ENCODE data around the gene RREB1. TPM values are rescaled to one million over a fixed set of nuclear protein-coding genes. Genes with fewer than 3 reads are reported as not detected.

RREB1 gene
- total and polyA plus RNA-seq, 5 donors: 7.8 to 40.4 (median 37.0) TPM

DNA sequence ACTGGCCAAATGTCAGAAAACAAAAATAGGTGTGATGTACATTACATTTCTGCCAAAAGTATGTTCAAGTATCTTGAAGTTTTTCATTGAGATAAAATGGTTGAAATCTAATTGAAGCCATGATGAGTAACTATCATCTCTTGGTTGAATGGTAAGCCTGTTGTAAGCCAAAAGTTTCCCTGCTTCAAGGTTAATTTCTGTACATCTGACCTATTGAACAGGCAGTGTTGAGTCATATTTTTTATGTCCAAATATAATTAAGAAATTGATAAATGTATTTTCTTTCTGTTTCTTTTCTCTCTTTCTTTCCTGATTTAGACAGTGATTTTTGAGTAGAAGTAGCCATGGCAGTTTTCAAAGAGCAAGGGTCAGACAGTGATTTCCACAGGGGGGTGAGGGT is 4.4 kb downstream of the RREB1 start:
- intact Hi-C loops (cut with DNase I): loop anchor here in 2 of 4 donors (10.0 kb wide), 2 partner anchors 123 to 133 kb away; no protein-coding TSS in a partner anchor
- H3K4me3 ChIP-seq (ENCODE audit: low read length): no peak overlapping the region
- ATAC-seq (no peak), DNase-seq (no peak)
- H3K27me3 ChIP-seq (ENCODE audit: control insufficient read depth, insufficient read depth): no peaks in the 10 kb centered on the region
- peaks cover 14% of the 10 kb centered on the region for H3K4me1 ChIP-seq (ENCODE audit: control insufficient read depth, insufficient read depth, low read length)
- H3K9me3 ChIP-seq (ENCODE audit: control insufficient read depth, low read length): no peaks in the 10 kb centered on the region
- H3K27ac ChIP-seq (ENCODE audit: low read length): peak overlapping the region; percentile 1

- Histone ChIP-seq H3K4me1 (ENCODE audit: control insufficient read depth, insufficient read depth, low read length) (peaks cover 14% of the 10 kb centered on the region), H3K4me3 (ENCODE audit: low read length) (no peak overlapping the region), H3K9me3 (ENCODE audit: control insufficient read depth, low read length) (no peaks in the 10 kb centered on the region), H3K27me3 (ENCODE audit: control insufficient read depth, insufficient read depth) (no peaks in the 10 kb centered on the region), H3K27ac (ENCODE audit: low read length) (peak overlapping the region; percentile 4)
- ATAC-seq (no peak), DNase-seq (peak in 2 of 3 donors; percentile 65 to 68)
- intact Hi-C loops (cut with DNase I): loop anchor here in 2 of 4 donors (10.0 kb wide), 2 partner anchors 122 to 132 kb away; no protein-coding TSS in a partner anchor
- WGBS: 38% methylated on average over 15 of the region's 15 CpGs
Observed at GRCh38 chr6:7112741-7113313, 5.1 kb downstream of the RREB1 start.

DNA sequence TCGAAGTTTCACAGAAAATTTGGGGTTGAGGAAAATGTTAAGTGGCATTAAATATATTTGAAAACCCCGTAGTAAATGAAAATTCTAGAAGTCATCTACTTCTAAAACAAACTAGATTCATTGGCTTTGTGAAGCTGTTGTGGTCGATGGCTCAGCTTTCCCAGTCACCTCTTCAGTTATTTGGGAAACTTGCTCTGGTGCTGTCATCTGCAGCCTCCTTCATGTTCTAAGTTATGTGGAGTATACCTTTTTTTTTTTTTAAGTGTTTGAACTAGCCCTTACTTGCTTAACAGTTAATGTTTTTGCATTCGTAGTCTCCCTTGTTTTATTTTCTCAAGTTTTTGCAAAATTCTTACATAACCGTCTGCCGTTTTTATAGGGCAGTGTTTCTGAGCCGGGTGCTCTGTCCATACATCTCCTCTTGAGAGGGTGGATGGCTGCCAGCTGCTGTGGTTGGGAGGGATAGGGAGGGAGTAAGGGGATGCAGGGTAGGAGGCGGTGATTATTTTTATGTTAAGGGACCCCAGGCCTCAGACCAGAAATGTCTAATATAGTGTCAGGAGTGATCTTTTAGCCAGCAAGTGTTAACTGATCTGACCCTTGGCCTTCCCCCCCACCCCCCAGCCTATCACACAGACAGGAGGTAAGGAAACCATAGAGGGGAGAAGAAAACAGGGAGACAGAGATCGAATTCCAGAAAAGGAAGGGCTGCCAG is 7.1 kb downstream of the RREB1 start:
- Histone ChIP-seq H3K4me1 (ENCODE audit: control insufficient read depth, insufficient read depth, low read length) (peaks cover 18% of the 10 kb centered on the region), H3K27me3 (ENCODE audit: control insufficient read depth, insufficient read depth) (no peaks in the 10 kb centered on the region), H3K9me3 (ENCODE audit: control insufficient read depth, low read length) (no peaks in the 10 kb centered on the region), H3K4me3 (ENCODE audit: low read length) (no peak overlapping the region), H3K27ac (ENCODE audit: low read length) (no peak overlapping the region)
- DNase-seq: no peak
- WGBS: 62% methylated on average over 9 of the region's 9 CpGs
- no peak for ATAC-seq
- intact Hi-C loops (cut with DNase I): loop anchor here in 2 of 4 donors (10.0 kb wide), 2 partner anchors 120 to 130 kb away; no protein-coding TSS in a partner anchor

DNA sequence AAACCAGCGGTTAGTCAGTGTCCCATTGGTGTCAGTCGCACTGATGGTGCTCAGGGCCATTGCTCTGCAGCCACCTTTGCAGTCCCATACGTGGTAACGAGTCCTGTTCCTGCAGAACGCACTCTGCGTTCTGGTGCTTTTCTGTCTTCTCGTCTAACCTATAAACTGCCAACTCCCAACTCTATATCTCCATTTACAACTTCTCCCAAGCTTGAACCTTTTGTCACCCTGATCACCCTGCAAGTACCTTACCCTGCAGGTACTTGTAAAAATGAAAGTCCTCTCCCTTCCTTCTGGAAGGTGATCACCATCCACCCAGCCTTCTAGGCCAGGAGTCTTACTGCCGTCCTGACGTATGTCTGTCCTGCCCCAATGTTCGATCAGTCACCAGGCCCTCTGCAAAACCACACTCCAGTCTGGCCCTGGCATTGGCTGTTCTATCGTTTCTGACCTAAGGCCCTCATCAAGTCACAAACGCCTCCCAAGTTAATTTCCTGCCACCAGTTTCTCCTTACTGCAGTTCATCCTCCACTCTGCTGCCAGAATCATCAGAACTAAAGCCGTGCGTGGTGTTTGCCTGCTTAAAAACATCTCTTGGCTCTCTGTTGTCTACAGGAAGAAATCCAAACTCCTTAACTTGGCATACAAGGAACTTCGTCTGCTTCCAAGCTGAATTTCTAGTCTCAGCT is 7.9 kb downstream of the RREB1 start:
- Histone ChIP-seq H3K4me1 (ENCODE audit: control insufficient read depth, insufficient read depth, low read length) (peaks cover 18% of the 10 kb centered on the region), H3K9me3 (ENCODE audit: control insufficient read depth, low read length) (no peaks in the 10 kb centered on the region), H3K4me3 (ENCODE audit: low read length) (no peak overlapping the region), H3K27me3 (ENCODE audit: control insufficient read depth, insufficient read depth) (no peaks in the 10 kb centered on the region), H3K27ac (ENCODE audit: low read length) (peak overlapping the region; percentile 29)
- intact Hi-C loops (cut with DNase I): loop anchor here in 2 of 4 donors (10.0 kb wide), 2 partner anchors 119 to 129 kb away; no protein-coding TSS in a partner anchor
- peak; percentile 17 to 43 for ATAC-seq
- WGBS: 47% methylated on average over 15 of the region's 15 CpGs
- DNase-seq: no peak

DNA sequence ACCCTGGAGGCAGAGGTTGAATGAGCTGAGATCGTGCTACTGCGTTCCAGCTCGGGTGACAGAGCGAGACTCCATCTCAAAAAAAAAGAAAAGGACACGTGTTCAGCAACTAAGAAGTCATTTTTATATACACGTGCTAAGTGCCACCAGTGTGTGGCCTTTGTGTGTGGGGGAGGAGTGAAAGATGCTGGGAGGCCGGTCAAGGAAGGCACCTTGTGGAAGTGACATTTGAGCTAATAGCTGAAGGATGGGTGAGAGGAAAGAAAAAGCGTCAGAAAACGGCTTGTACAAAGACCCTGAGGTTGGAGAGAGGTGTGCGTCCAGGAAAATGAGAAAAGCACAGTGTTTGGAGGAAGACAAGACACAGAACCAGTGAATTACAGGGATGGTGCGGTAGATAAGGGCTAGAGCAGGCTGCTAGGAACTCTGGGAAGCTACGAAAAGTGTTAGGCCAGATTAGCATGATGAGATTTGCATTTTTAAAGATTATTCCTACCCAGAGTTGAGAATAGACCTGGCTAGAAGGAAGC is 11.6 kb downstream of the RREB1 start:
- intact Hi-C loops (cut with DNase I): loop anchor here in 2 of 4 donors (10.0 kb wide), 2 partner anchors 115 to 125 kb away; no protein-coding TSS in a partner anchor
- ATAC-seq (no peak), DNase-seq (no peak)
- Histone ChIP-seq H3K4me1 (ENCODE audit: control insufficient read depth, insufficient read depth, low read length) (peaks cover 22% of the 10 kb centered on the region), H3K27me3 (ENCODE audit: control insufficient read depth, insufficient read depth) (no peaks in the 10 kb centered on the region), H3K4me3 (ENCODE audit: low read length) (no peak overlapping the region), H3K9me3 (ENCODE audit: control insufficient read depth, low read length) (no peaks in the 10 kb centered on the region), H3K27ac (ENCODE audit: low read length) (peak overlapping the region; percentile 26)
- 70% methylated on average over 12 of the region's 12 CpGs for WGBS

GRCh38 chr6:7121700-7122241 is 14.0 kb downstream of the RREB1 start:
- no peaks in the 10 kb centered on the region for H3K9me3 ChIP-seq (ENCODE audit: control insufficient read depth, low read length)
- WGBS: 80% methylated on average over 7 of the region's 7 CpGs
- no peak overlapping the region for H3K27ac ChIP-seq (ENCODE audit: low read length)
- ATAC-seq (no peak), DNase-seq (no peak)
- intact Hi-C loops (cut with DNase I): no loop called here
- H3K27me3 ChIP-seq (ENCODE audit: control insufficient read depth, insufficient read depth): no peaks in the 10 kb centered on the region
- peaks cover 13% of the 10 kb centered on the region for H3K4me1 ChIP-seq (ENCODE audit: control insufficient read depth, insufficient read depth, low read length)
- no peak overlapping the region for H3K4me3 ChIP-seq (ENCODE audit: low read length)

GRCh38 chr6:7122684-7123083 is 14.9 kb downstream of the RREB1 start:
- 96% methylated on average over 3 of the region's 3 CpGs for WGBS
- Histone ChIP-seq H3K4me1 (ENCODE audit: control insufficient read depth, insufficient read depth, low read length) (peaks cover 13% of the 10 kb centered on the region), H3K9me3 (ENCODE audit: control insufficient read depth, low read length) (no peaks in the 10 kb centered on the region), H3K4me3 (ENCODE audit: low read length) (no peak overlapping the region), H3K27ac (ENCODE audit: low read length) (no peak overlapping the region), H3K27me3 (ENCODE audit: control insufficient read depth, insufficient read depth) (no peaks in the 10 kb centered on the region)
- DNase-seq (no peak), ATAC-seq (no peak)
- intact Hi-C loops (cut with DNase I): no loop called here

DNA sequence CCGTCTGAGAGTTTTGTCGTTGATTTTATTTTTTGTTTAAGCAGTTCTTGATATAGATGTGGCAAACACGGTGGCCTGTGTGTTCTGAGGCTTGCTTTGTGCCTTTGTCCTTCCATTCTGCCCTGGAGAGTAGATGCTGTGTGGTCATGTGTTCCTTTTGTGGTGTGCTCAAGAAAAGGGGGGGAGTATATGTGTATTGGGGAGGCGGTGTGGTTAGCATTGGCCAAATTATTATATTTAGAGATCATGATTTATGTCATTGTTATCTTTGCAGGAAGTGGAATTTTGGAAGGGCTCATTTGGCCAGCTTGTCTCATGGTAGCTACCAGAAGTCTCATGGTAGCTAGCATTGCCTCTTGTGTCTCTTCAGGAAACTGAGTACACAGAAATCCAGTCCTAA is 16.4 kb downstream of the RREB1 start:
- WGBS: 75% methylated on average over 4 of the region's 4 CpGs

GRCh38 chr6:7124636-7125035 is 16.9 kb downstream of the RREB1 start:
- WGBS: 55% methylated on average over 2 of the region's 2 CpGs
- ATAC-seq (no peak), DNase-seq (no peak)
- H3K27me3 ChIP-seq (ENCODE audit: control insufficient read depth, insufficient read depth): no peaks in the 10 kb centered on the region
- H3K9me3 ChIP-seq (ENCODE audit: control insufficient read depth, low read length): no peaks in the 10 kb centered on the region
- no peak overlapping the region for H3K27ac ChIP-seq (ENCODE audit: low read length)
- intact Hi-C loops (cut with DNase I): no loop called here
- H3K4me1 ChIP-seq (ENCODE audit: control insufficient read depth, insufficient read depth, low read length): peaks cover 13% of the 10 kb centered on the region
- H3K4me3 ChIP-seq (ENCODE audit: low read length): no peak overlapping the region

More for the DNA sequence above, 16.4 kb downstream of the RREB1 start:
- Histone ChIP-seq H3K9me3 (ENCODE audit: control insufficient read depth, low read length) (no peaks in the 10 kb centered on the region), H3K4me3 (ENCODE audit: low read length) (no peak overlapping the region), H3K27ac (ENCODE audit: low read length) (no peak overlapping the region), H3K27me3 (ENCODE audit: control insufficient read depth, insufficient read depth) (no peaks in the 10 kb centered on the region), H3K4me1 (ENCODE audit: control insufficient read depth, insufficient read depth, low read length) (peaks cover 13% of the 10 kb centered on the region)
- no peak for ATAC-seq
- intact Hi-C loops (cut with DNase I): no loop called here
- DNase-seq: no peak

GRCh38 chr6:7125290-7125689 is 17.5 kb downstream of the RREB1 start:
- WGBS: 90% methylated on average over 1 of the region's 1 CpG
- H3K27me3 ChIP-seq (ENCODE audit: control insufficient read depth, insufficient read depth): no peaks in the 10 kb centered on the region
- no peak overlapping the region for H3K4me3 ChIP-seq (ENCODE audit: low read length)
- intact Hi-C loops (cut with DNase I): no loop called here
- H3K9me3 ChIP-seq (ENCODE audit: control insufficient read depth, low read length): no peaks in the 10 kb centered on the region
- DNase-seq (no peak), ATAC-seq (no peak)
- no peak overlapping the region for H3K27ac ChIP-seq (ENCODE audit: low read length)
- peaks cover 13% of the 10 kb centered on the region for H3K4me1 ChIP-seq (ENCODE audit: control insufficient read depth, insufficient read depth, low read length)

Data from right cardiac atrium (tissue), 5 donors.